SU-DHL-6 (cell line): Measurements from ENCODE around the gene RNF130.

Experiments
- H2AFZ ChIP-seq: fragments of 200-600 bp; sonication (generic); 2 replicates; pipeline ENCODE4 v1.6.1; 2014; ENCODE audit warnings: low read depth, mild to moderate bottlenecking, moderate library complexity, mixed read lengths, antibody characterized with exemption, low read length; ENCODE audit not compliant: severe bottlenecking
- H3F3A ChIP-seq: fragments of 200-600 bp; shearing (Covaris generic); 2 replicates; pipeline ENCODE4 v1.6.0; 2016; ENCODE audit warnings: antibody characterized with exemption, mild to moderate bottlenecking; ENCODE audit not compliant: insufficient read depth
- H3K27ac ChIP-seq: fragments of 200-600 bp; sonication (generic); 2 replicates; pipeline ENCODE4 v1.5.1; 2016; ENCODE audit warnings: low read depth, mild to moderate bottlenecking, low read length, moderate library complexity, mixed read lengths
- H3K27me3 ChIP-seq: fragments of 200-600 bp; sonication (generic), shearing (Covaris generic); 2 replicates; pipeline ENCODE4 v1.6.0; 2014; ENCODE audit warnings: mild to moderate bottlenecking, low read length
- H3K36me3 ChIP-seq: fragments of 200-600 bp; sonication (generic); 2 replicates; pipeline ENCODE4 v1.6.1; 2014; ENCODE audit warnings: mild to moderate bottlenecking, low read length, mixed read lengths
- H3K4me2 ChIP-seq: fragments of 300-600, 200-600 bp; shearing (Covaris generic), sonication (generic); 2 replicates; pipeline ENCODE4 v1.6.0; 2014; ENCODE audit warnings: low read length, low read depth, mild to moderate bottlenecking; ENCODE audit not compliant: poor library complexity, severe bottlenecking
- H3K4me3 ChIP-seq: fragments of 200-600 bp; sonication (generic); 2 replicates; pipeline ENCODE4 v1.5.1; 2014; ENCODE audit warnings: antibody characterized with exemption, low read length, mild to moderate bottlenecking, mixed read lengths; ENCODE audit not compliant: insufficient read depth, poor library complexity, severe bottlenecking
- H3K79me2 ChIP-seq: fragments of 200-600 bp; sonication (generic); 2 replicates; pipeline ENCODE4 v1.6.1; 2014; ENCODE audit warnings: mild to moderate bottlenecking, low read length, moderate library complexity; ENCODE audit not compliant: insufficient read depth
- H3K9ac ChIP-seq: fragments of 200-600 bp; sonication (generic); 2 replicates; pipeline ENCODE4 v1.7.0; 2014; ENCODE audit warnings: mild to moderate bottlenecking, low read length
- H3K9me2 ChIP-seq: fragments of 200-600 bp; sonication (generic); replicated peaks from 2 replicates; pipeline ENCODE4 v1.6.1; 2014; ENCODE audit warnings: low read length; ENCODE audit not compliant: insufficient read depth
- H3K9me3 ChIP-seq: fragments of 200-600 bp; sonication (generic); 2 replicates; pipeline ENCODE4 v1.6.1; 2014; ENCODE audit warnings: low read length, mixed read lengths; ENCODE audit not compliant: insufficient read depth
- H4K20me1 ChIP-seq: fragments of 200-600 bp; sonication (generic); 2 replicates; pipeline ENCODE4 v1.6.1; 2014; ENCODE audit warnings: low read depth, mild to moderate bottlenecking, antibody characterized with exemption, low read length, moderate library complexity, mixed read lengths
- EZH2phosphoT487 ChIP-seq: fragments of 200-600 bp; sonication (generic), shearing (Covaris generic); conservative IDR thresholded peaks from 2 replicates; pipeline ENCODE4 v1.6.1; 2018; ENCODE audit warnings: mild to moderate bottlenecking, antibody characterized with exemption, low read length, moderate library complexity, mixed read lengths
- TF ChIP-seq, protein P1 (sequence below): fragments of 200-600 bp; sonication (generic); IDR thresholded peaks from one replicate; pipeline ENCODE4 v1.5.1; 2017; ENCODE audit warnings: antibody characterized with exemption, mild to moderate bottlenecking, low read length, moderate library complexity; ENCODE audit not compliant: insufficient read depth, poor library complexity, severe bottlenecking

Gene RNF130

DNA sequence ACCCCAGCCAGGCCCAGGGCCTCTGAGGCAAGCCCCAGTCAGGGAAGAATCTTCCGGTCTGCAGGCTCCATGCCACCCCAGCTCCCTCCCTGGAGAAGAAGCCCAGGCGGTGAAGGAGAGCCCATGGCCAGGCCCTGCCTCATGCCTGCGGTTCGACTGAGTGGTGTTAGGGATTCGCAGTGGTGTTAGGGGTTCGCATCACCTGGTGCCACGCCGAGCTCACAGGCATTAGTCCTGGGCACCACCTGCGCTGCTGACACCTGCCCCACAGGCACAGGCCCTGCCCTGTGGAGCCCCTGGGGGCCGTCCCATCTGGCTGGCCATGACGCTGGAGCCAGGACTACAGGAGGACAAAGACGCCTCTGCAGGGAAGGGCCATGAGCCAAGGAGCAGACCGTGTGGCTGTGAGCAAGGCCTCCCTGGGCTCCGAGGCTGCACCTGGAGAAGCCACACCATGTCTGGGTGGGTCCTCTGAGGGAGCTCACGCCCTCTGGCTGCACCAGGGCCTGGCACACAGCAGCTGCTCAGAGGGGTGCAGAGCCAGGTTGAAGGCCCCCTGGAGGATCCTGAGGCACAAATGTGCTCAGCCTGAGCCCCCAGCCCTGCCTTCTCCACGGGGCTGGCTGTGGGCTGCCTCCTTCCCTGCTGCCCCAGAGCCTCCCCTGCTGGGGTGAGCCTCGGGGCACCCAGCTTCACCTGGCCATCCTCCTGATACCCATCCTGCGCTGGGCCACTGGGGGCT lies 27.6 kb upstream of the RNF130 start:
- H3K9ac ChIP-seq = no peak overlapping the region
- H3K36me3 ChIP-seq = no peaks in the 10 kb centered on the region
- no peak for TF ChIP-seq EZH2phosphoT487
- TF ChIP-seq, protein P1, sequence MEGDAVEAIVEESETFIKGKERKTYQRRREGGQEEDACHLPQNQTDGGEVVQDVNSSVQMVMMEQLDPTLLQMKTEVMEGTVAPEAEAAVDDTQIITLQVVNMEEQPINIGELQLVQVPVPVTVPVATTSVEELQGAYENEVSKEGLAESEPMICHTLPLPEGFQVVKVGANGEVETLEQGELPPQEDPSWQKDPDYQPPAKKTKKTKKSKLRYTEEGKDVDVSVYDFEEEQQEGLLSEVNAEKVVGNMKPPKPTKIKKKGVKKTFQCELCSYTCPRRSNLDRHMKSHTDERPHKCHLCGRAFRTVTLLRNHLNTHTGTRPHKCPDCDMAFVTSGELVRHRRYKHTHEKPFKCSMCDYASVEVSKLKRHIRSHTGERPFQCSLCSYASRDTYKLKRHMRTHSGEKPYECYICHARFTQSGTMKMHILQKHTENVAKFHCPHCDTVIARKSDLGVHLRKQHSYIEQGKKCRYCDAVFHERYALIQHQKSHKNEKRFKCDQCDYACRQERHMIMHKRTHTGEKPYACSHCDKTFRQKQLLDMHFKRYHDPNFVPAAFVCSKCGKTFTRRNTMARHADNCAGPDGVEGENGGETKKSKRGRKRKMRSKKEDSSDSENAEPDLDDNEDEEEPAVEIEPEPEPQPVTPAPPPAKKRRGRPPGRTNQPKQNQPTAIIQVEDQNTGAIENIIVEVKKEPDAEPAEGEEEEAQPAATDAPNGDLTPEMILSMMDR = no peak
- no peaks in the 10 kb centered on the region for H3K9me2 ChIP-seq
- no peaks in the 10 kb centered on the region for H3K27me3 ChIP-seq
- no peaks in the 10 kb centered on the region for H3K9me3 ChIP-seq
- H3K79me2 ChIP-seq = no peaks in the 10 kb centered on the region
- H2AFZ ChIP-seq = no peak overlapping the region
- no peak overlapping the region for H3K4me3 ChIP-seq
- no peaks in the 10 kb centered on the region for H4K20me1 ChIP-seq
- no peaks in the 10 kb centered on the region for H3F3A ChIP-seq
- H3K27ac ChIP-seq = no peak overlapping the region
- no peak overlapping the region for H3K4me2 ChIP-seq

- no peak overlapping the region for H3K4me2 ChIP-seq
- TF ChIP-seq, protein P1 = no peak
- no peak for TF ChIP-seq EZH2phosphoT487
- no peaks in the 10 kb centered on the region for H3K79me2 ChIP-seq
- no peak overlapping the region for H2AFZ ChIP-seq
- no peak overlapping the region for H3K9ac ChIP-seq
- H3F3A ChIP-seq = no peaks in the 10 kb centered on the region
- H3K9me3 ChIP-seq = no peaks in the 10 kb centered on the region
- no peaks in the 10 kb centered on the region for H4K20me1 ChIP-seq
- H3K27ac ChIP-seq = no peak overlapping the region
- no peaks in the 10 kb centered on the region for H3K9me2 ChIP-seq
- H3K4me3 ChIP-seq = no peak overlapping the region
- H3K36me3 ChIP-seq = no peaks in the 10 kb centered on the region
- no peaks in the 10 kb centered on the region for H3K27me3 ChIP-seq
These were observed 27.0 kb upstream of the RNF130 start for GRCh38 chr5:180098526-180098925.

GRCh38 chr5:180097926-180098325 lies 26.4 kb upstream of the RNF130 start:
- Histone ChIP-seq H3K27ac (no peak overlapping the region), H3K9me2 (no peaks in the 10 kb centered on the region), H3F3A (no peaks in the 10 kb centered on the region), H2AFZ (no peak overlapping the region), H3K79me2 (no peaks in the 10 kb centered on the region), H4K20me1 (no peaks in the 10 kb centered on the region), H3K4me2 (no peak overlapping the region), H3K4me3 (no peak overlapping the region), H3K9me3 (no peaks in the 10 kb centered on the region), H3K36me3 (no peaks in the 10 kb centered on the region), H3K27me3 (no peaks in the 10 kb centered on the region), H3K9ac (no peak overlapping the region)
- TF ChIP-seq, protein P1 = no peak
- no peak for TF ChIP-seq EZH2phosphoT487
